Thymus (tissue), 11 donors: ENCODE results near the gene KRTAP16-1. TPM values are rescaled to one million over a fixed set of nuclear protein-coding genes. Genes with fewer than 3 reads are reported as not detected.

Experiments
- DNase-seq, 9 donors: peaks; one replicate each; pipeline ENCODE4 v3.0.0-alpha.2; 2013; ENCODE audit warnings: low spot score in 9 of 9, low read depth in 6 of 9, missing footprints in 1 of 9
- H3K27ac ChIP-seq, 2 donors: one replicate each; pipeline ENCODE4 v1.5.1; 2013; ENCODE audit warnings: control low read depth in 1 of 2, low read depth in 1 of 2, low read length in 1 of 2, mild to moderate bottlenecking in 1 of 2, moderate library complexity in 1 of 2
- H3K27me3 ChIP-seq, 2 donors: one replicate each; pipeline ENCODE4 v1.5.1; 2013; ENCODE audit warnings: low read length in 1 of 2; ENCODE audit not compliant: control insufficient read depth in 2 of 2, insufficient read depth in 1 of 2
- H3K36me3 ChIP-seq, 2 donors: one replicate each; pipeline ENCODE4 v1.5.1; 2013; ENCODE audit warnings: low read length in 1 of 2, mild to moderate bottlenecking in 1 of 2, moderate library complexity in 1 of 2; ENCODE audit not compliant: control insufficient read depth in 2 of 2, insufficient read depth in 2 of 2
- H3K4me1 ChIP-seq, 2 donors: one replicate each; pipeline ENCODE4 v1.5.1; 2013; ENCODE audit warnings: low read length in 2 of 2; ENCODE audit not compliant: control insufficient read depth in 2 of 2, insufficient read depth in 2 of 2
- H3K4me3 ChIP-seq, 2 donors: one replicate each; pipeline ENCODE4 v1.5.1; 2013; ENCODE audit warnings: low read length in 2 of 2, control low read depth in 1 of 2, mild to moderate bottlenecking in 1 of 2
- H3K9me3 ChIP-seq, 2 donors: one replicate each; pipeline ENCODE4 v1.5.1; 2013; ENCODE audit warnings: low read length in 1 of 2, mild to moderate bottlenecking in 1 of 2; ENCODE audit not compliant: control insufficient read depth in 2 of 2, insufficient read depth in 1 of 2
- WGBS: extraction: QIAGEN DNeasy Blood & Tissue Kit; methylation state at CpG from one replicate; pipeline ENCODE4 v1.1.7; 2013; 5-methylcytosine and 5-hydroxymethylcytosine counted together
- polyA plus RNA-seq: library from polyadenylated mRNA; stranded (reverse); fragments of 200-250 nt; gene quantifications from one replicate; pipeline ENCODE4 v1.2.3, GENCODE V29; 2013
- total RNA-seq: library from RNA; stranded (reverse); fragments of 120-200 nt; gene quantifications from one replicate; pipeline ENCODE4 v1.2.4, GENCODE V29; 2013
- donor health status: healthy.

Gene KRTAP16-1
- total and polyA plus RNA-seq, 2 donors = 0.07 TPM; not detected in 1

DNA sequence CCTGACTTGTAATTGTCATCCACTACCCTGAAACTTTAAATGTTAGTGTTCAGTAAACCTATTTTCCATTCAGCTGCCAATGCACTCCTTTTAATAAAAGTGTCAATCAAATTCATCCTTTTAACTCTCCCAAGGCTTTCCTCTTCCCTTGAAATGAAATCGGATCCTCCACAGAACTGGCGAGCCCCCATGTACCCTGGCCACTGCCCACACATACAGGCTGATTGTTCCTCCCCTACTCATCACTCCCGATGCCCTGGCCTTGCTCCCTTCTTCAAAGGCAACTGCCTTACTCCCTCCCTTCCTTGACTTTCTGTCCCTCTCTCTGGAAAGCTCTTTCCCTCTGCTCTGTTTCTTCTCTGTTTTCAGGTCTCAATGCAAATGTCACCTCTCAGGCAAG, 33.9 kb upstream of the KRTAP16-1 start:
- H3K27ac ChIP-seq = peak overlapping the region in 1 of 2 donors; percentile 65
- peaks cover 0 to 8% of the 10 kb centered on the region in 2 donors for H3K9me3 ChIP-seq
- peaks cover 0 to 4% of the 10 kb centered on the region in 2 donors for H3K4me1 ChIP-seq
- no peaks in the 10 kb centered on the region for H3K36me3 ChIP-seq
- no peaks in the 10 kb centered on the region for H3K27me3 ChIP-seq
- peak in 1 of 9 donors; percentile 3 for DNase-seq
- no peak overlapping the region for H3K4me3 ChIP-seq
- WGBS = 89% methylated on average over 3 of the region's 3 CpGs

DNA sequence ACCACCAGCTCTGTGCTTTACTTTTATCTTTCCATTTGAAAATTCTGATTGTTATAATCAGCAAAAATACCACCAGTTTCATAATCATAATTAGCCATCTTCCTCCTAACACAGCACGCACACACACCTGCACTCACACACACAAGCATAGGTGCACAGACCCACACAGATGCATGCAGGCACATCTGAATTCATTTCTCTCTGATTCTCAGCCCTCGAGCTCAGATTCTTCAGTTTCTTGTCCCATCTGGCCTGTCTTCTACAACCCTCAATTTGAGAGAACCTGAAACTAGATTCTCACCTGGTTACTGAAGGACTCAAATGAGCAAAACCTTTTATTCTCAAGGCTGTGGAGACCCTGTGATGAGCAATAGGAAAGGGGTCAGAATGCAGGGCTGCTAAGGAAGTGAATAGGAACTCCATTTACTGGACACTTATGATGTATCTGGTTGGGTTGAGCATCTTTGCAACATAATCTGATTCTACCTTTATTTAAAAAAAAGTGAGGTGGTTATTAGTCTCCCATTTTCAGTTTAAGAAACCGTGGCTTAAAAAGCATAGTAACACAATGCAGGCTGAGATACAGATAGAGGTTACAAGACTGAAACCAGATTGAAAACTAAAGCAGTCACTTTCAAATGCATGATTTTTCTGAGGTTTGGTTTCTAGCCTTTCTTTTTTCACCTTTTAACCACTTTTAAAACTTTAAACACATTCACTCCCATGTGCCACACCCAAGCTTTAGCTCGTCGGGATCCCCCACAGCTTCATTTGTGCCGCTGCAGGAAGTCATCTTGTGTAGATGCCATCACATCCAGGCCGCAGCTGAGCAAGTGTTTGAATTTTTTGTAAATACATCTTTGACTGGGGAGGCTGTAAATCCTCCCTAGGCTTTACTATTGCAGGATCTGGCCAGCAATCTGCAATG, 32.1 kb upstream of the KRTAP16-1 start:
- no peaks in the 10 kb centered on the region for H3K36me3 ChIP-seq
- no peaks in the 10 kb centered on the region for H3K27me3 ChIP-seq
- peaks cover 0 to 4% of the 10 kb centered on the region in 2 donors for H3K4me1 ChIP-seq
- no peak overlapping the region for H3K4me3 ChIP-seq
- H3K27ac ChIP-seq = peak overlapping the region in 1 of 2 donors; percentile 28
- peaks cover 0 to 8% of the 10 kb centered on the region in 2 donors for H3K9me3 ChIP-seq
- 90% methylated on average over 7 of the region's 7 CpGs for WGBS
- DNase-seq = peak in 1 of 9 donors; percentile 10

DNA sequence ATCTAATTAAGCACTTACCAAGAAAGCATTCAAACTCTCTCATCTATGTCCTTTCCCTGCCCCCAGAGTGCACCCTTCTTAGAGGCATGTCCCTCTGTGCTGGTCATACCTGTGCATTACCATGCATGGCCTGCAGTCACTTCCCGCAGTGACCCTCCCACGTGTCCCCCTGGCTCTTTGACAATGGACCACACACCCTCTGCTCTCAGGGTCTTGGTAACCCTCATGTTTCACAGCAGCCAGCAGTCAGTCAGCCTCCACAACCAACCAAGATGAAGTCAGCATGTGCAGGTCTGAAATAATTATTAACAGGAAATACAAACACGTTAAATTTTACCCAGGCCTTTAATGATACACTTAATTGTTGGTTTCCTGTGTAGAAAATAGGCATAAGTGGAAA, 31.4 kb upstream of the KRTAP16-1 start:
- H3K4me1 ChIP-seq = peaks cover 0 to 4% of the 10 kb centered on the region in 2 donors
- no peaks in the 10 kb centered on the region for H3K36me3 ChIP-seq
- no peak overlapping the region for H3K4me3 ChIP-seq
- DNase-seq = no peak
- H3K27me3 ChIP-seq = no peaks in the 10 kb centered on the region
- WGBS = 59% methylated on average over 3 of the region's 3 CpGs
- H3K27ac ChIP-seq = peak overlapping the region in 1 of 2 donors; percentile 36
- H3K9me3 ChIP-seq = peaks cover 0 to 8% of the 10 kb centered on the region in 2 donors

DNA sequence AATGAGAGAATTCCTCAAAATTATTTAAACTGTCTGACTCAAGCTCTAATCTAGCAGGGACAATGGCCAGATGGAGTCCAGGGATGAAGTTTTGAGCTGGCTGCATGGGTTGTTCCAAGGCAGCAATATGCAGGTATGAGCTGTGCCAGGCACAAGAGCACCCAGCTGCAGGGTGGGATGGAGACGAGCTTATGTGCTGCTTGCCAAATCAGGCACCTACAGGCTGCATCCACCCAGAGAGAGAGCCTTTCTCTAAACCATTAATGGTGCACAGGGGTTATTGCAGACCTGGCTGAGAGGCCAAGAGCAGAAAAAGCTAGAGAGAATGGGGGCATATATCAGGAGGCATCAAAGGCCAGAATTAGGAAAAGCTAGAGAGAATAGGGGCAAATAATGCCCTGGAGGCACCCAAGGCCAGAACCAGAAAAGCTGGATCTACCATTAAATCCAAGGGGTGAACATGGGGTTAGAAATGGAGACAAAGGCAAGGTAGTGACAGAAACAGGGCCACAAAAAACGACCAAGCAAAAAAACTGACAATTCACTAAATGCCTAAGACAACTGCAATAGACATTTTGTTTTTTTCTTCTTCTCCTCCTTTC, 30.6 kb upstream of the KRTAP16-1 start:
- no peak for DNase-seq
- 76% methylated on average over 2 of the region's 2 CpGs for WGBS
- Histone ChIP-seq H3K27ac (peak overlapping the region; percentile 41 to 61), H3K36me3 (no peaks in the 10 kb centered on the region), H3K4me3 (no peak overlapping the region), H3K27me3 (no peaks in the 10 kb centered on the region), H3K9me3 (peaks cover 0 to 8% of the 10 kb centered on the region in 2 donors), H3K4me1 (peaks cover 0 to 4% of the 10 kb centered on the region in 2 donors)

DNA sequence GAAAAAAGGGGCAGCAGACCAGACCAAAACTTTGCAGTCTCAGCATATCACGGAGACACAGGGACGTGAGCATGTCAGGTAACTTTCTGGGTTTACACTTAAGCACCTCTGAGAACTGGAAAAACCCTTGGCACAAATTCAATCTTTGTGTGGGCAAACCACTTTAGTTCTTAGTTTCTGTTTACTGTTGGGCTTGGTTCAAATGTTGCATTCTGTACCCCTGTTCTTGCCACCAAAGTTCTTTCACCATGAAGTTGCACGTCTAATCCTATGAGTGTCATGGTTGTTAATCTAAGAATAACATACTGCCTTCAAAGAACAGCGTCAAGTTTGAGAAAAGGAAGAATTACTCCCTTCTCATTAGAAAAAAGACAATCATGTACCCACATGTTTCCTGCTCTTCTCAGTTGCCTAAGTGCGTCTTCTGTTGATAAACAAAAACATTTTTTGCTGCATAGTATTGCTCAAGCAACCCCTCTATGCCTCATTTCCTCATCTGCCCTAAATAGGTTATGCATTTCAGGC, 29.9 kb upstream of the KRTAP16-1 start:
- Histone ChIP-seq H3K36me3 (no peaks in the 10 kb centered on the region), H3K4me1 (peaks cover 0 to 4% of the 10 kb centered on the region in 2 donors), H3K9me3 (peaks cover 0 to 8% of the 10 kb centered on the region in 2 donors), H3K4me3 (no peak overlapping the region), H3K27me3 (no peaks in the 10 kb centered on the region), H3K27ac (peak overlapping the region; percentile 36 to 41)
- DNase-seq = peak in 1 of 9 donors; percentile 42
- 61% methylated on average over 5 of the region's 5 CpGs for WGBS

DNA sequence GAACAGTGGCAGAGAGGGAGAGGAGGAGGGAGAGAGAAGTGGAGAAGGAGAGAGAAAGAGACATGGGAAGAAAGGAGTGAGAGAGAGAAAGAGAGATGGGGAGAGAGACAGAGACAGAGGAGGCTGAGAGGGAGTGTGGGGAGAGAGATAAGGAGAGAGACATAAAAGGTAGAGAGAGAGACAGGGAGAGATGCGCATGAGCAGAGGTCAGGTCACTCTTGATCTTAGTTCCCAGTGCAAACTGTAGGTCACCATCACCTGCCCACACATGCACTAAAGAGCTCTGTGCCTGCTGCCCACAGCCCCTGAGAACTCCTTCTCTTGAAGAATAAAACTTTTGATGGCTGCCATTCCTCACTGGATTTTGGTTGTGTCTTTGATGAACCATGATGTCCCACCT, 26.6 kb upstream of the KRTAP16-1 start:
- H3K27me3 ChIP-seq = no peaks in the 10 kb centered on the region
- no peaks in the 10 kb centered on the region for H3K9me3 ChIP-seq
- H3K27ac ChIP-seq = no peak overlapping the region
- WGBS = 100% methylated on average over 1 of the region's 1 CpG
- H3K4me1 ChIP-seq = peaks cover 0 to 4% of the 10 kb centered on the region in 2 donors
- DNase-seq = no peak
- H3K36me3 ChIP-seq = no peaks in the 10 kb centered on the region
- H3K4me3 ChIP-seq = no peak overlapping the region

DNA sequence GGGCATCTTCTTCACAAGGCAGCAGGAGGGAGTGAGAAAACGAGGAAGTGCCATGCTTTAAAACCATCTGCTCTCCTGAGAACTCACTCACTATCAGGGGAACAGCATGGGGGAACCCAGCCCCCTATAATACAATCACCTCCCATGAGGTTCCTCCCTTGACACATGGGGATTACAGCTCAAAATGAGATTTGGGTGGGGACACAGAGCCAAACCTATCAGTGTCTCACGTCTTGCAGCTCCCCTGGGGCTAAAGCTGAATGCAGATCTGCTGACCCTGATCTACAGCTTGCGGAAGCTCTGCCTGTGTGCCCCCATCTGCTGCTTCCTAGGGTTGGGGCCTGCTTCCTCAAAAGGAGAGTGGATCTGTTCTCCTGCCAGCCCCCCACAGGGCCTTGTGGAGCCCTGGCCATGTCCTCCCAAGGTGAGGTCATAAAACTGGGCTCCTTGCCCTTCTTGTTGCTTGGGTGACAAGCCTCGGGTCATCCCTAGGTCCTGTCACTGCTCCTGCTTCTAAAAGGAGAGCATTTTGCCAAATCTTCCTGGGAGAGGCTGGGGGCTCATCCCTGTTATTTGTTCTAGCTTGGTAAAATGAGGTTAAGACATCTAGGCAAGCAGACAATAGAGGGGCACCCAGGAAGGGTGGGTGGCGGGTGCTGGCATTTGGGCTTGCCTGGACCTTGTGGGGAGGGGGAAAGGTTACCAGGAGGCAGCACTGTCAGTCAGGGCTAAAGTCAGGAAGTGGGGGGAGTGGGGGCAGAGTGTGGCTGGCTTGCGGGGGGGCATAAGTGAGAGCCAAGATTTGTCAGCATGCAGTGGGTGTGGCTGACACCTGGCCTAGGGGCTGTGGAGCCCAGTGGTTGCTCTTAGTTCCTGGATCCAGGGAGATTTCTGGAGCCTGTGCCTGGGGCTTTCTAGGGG, 25.5 kb upstream of the KRTAP16-1 start:
- no peak for DNase-seq
- H3K9me3 ChIP-seq = no peaks in the 10 kb centered on the region
- no peak overlapping the region for H3K27ac ChIP-seq
- no peaks in the 10 kb centered on the region for H3K27me3 ChIP-seq
- no peak overlapping the region for H3K4me3 ChIP-seq
- H3K36me3 ChIP-seq = no peaks in the 10 kb centered on the region
- 79% methylated on average over 6 of the region's 6 CpGs for WGBS
- peaks cover 0 to 3% of the 10 kb centered on the region in 2 donors for H3K4me1 ChIP-seq

DNA sequence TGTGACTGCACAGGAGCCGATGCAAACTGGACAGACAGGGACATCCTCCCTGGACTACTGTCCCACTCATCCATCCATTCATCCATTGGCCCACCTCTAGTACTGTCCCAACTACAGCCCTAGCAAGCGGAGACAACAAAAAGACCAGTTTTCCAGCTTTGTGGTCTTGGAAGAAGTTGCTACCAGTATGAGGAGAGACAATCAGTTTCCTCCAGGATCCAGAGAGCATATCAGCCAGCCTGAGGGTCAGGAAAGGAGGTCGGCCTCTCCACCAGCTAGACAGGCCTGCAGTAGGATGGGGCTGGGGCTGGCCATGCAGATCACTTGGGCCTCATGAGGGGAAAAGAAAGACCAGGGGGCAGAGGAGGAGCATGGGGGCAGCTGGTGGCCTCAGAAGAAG, 24.7 kb upstream of the KRTAP16-1 start:
- Histone ChIP-seq H3K36me3 (no peaks in the 10 kb centered on the region), H3K27me3 (no peaks in the 10 kb centered on the region), H3K4me3 (no peak overlapping the region), H3K27ac (no peak overlapping the region), H3K4me1 (no peaks in the 10 kb centered on the region), H3K9me3 (no peaks in the 10 kb centered on the region)
- no peak for DNase-seq
- 96% methylated on average over 3 of the region's 3 CpGs for WGBS
